Daoy (cell line): ENCODE data around the gene SHISA2. TPM values are rescaled to one million over a fixed set of nuclear protein-coding genes. Genes with fewer than 3 reads are reported as not detected.
A peak's percentile ranks its signal among the peaks of the same experiment; 100 is the strongest.
"Not testable (repeated sequence)": the region's sequence is repeated elsewhere in the genome, so short reads cannot be mapped to it uniquely, and the experiment has no call there.

Source experiments
- DNase-seq: peaks from one replicate; pipeline ENCODE4 v3.0.0-alpha.2; 2015; ENCODE audit warnings: low read depth
- total RNA-seq: library from RNA; depleted of rRNA; stranded (reverse); fragments of >200 nt; shearing (Covaris generic); gene quantifications from 2 replicates; pipeline ENCODE4 v1.2.3, GENCODE V29; 2014; rRNA removed

SHISA2 gene
- 100 and 138 TPM in 2 replicates for total RNA-seq

DNA sequence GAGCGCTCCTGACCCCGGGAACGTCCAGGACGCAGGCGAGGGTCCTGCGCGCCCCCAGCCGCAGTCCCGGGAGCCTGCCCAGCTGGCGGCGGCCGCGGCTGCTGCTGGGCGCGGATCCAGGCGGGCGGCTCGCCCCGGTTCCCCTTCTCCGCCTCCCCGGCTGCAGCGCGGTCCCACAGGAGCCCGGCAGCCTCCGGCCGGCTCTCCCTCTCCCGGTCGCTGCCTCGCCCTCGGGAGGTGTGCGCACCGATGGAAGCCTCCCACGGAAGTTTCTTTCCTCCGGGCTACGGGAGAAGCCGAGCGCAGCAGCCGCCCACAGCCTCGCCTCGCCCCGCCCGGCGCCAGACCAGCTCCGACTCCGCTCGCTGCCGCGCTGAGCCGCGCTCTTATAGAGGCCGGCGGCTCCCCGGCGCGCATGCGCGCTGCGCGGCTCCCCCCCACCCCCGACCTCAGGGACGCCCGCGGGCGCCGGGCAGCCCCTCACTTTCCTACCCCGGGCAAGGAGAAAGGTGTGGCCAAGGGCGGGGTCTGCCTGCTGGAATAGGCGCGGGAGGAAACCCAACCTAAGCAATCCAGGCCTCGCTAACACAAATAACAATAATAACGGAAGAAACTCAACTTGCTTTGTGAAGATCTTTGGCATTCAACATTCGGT lies at the start of gene SHISA2:
TSS of gene SHISA2 (minus strand) at position 360 of the 655 bp plus-strand sequence. CDS start 1,041 bp downstream, outside the sequence.
- DNase-seq, result peak; percentile 72

DNA sequence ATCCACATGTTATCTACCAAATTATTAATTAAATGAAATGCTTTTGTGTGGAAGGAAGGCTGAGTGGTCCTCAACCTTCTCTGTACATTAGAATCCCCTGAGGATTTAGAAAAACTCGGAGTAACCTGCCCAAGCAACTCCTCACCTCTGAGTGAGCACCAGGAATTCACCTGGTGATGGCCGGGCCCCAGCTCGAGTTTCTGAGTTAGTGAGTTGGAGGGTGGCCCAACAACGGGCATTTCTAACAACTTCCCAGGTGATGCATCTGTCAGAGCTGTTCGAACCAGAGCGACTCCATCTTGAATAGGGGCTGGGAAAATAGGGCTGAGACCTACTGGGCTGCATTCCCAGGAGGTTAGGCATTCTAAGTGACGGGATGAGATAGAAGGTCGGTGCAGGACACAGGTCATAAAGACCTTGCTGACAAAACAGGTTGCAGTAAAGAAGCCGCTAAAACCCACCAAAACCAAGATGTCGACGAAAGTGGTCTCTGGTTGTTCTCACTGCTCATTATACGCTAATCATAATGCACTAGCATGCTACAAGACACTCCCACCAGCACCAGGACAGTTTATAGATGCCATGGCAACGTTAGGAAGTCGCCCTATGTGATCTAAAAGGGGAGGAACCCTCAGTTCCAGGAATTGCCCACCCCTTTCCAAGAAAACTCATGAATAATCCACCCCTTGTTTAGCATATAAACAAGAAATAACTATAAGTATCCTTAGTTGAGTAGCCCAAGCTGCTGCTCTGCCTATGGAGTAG lies 44.2 kb upstream of the SHISA2 start:
- no peak for DNase-seq

DNA sequence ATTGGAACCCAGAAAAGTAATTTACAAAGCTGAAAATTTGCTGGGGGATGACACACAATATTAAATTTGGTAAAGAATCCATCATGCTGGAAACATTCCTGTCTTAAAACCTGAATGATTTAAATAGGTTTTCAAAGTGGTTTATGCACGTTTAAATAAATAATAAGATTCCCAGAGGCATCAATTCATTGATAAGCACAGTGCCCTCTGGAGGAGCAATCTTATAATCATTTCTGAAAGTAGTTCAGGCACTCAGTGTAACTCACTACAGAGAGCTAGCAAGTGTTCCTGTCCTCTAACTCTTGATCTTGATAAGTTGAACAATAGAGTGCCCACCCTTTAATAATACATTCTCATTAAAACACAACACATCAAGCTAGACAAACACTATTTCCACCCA lies 43.5 kb upstream of the SHISA2 start:
- DNase-seq, result no peak

DNA sequence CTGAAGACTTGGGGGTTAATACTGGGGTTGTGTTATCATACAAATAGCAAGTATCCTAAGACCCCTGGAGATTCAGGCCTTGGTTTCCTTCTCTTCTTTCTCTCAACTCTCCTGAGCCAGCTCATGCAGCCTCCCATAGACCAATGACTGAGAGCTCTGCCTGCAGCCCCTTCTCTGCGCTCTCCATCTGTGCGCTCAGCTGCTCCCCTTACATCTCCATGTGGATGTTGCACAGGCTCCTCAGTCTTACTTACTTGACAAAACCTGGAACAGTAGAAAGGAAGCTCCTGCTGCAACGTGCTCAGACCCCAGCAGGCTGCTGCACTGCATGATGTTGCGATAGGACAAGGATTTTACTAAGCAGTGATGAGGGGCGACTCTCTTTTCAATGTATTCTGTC lies 25.0 kb upstream of the SHISA2 start:
- DNase-seq, result not testable (repeated sequence)

DNA sequence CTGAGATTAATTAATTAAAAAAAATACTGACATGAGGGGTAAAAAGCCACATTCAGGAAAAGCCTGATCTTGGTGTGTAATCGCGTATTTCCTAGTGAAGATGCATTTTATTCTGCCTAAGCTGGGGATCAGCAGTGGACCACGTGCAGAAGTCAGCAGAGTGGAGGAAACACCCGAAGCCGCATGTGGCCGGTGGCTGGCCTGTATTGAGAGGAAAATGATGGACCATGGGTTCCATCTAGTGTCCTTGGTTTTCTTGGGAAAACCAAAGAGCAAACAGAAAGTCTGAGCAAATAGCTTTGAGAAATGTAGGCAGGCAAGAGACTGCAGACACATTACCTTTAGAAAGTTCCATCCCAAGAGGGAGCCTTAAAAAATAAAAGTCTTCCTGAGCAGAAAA lies 23.7 kb upstream of the SHISA2 start:
- DNase-seq, result peak; percentile 13

DNA sequence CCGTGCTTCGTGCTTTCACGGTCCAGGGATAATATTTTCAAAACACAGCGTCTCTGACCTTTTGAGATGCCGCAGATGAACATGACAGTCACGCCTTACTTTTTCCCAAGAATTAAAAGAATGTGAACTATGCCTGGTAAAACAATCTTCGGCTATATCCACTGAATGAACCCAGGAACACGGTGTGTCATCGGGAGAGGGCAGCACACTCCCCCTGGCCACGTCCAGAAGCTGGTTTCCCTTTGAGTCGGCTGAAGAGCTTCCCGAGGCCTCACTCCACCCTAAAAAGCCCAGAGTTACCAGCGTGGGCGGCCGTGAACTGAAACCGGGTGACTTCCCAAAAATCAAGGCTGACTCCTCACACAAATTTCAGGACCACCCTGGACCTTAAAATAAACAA lies 22.9 kb upstream of the SHISA2 start:
- peak; percentile 69 for DNase-seq

DNA sequence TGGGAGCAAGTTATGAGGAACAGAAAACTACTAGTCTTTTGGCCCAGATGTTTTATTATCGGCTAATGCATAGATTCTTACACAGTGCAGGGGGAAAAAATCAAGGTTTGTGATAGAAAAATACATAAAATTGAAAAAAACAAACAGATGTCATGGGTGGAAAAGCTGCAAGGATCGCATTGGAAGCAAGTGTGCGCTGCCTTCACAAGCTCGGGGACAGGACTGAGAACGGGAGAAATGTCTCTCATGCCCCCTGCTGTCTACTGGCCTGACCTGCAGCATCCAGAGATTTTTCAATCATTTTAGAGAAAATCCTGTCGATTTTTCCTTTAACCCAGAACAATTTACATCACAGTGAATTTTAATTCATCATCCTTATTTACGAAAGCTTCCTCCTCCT lies 20.5 kb upstream of the SHISA2 start:
- DNase-seq, result not testable (repeated sequence)

DNA sequence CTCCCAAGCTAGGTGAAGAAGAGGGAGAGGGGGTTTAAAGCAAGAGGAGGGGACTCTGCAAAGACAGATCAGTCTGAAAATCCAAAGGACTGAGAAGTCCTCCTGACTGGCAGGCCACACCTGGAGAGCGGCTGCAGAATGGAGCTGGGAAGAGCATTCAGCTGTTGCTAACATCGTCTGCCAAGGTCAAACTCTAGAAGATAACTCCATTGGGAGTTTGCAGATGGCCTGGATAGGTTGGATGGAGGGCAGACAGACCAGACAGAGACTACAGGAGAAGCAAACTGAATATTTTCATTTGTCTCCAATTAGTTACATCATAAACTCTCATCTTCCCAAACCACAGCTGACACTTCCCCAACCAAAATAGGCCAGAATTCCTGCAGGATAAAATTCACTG lies 19.9 kb upstream of the SHISA2 start:
- no peak for DNase-seq

DNA sequence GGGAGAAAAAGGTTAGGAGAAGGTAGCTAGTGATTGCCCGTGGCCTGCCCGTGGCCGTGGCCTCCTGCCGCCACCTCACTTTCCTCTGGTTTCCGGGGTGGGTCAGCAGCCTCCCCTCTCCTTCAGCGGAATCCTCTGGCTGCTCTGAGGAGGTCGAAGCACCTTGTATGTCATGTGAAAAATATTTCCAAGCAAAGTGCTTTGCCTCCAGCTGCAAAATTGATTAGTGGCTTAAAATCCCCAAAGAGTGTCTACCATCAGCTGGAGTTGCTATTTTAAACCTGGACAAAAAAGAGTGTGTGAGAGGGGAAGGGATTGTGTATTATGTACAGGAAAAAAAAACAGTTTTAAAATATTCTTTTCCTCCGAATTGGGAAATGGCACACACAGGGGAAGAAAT lies 17.8 kb upstream of the SHISA2 start:
- DNase-seq, result not testable (repeated sequence)

DNA sequence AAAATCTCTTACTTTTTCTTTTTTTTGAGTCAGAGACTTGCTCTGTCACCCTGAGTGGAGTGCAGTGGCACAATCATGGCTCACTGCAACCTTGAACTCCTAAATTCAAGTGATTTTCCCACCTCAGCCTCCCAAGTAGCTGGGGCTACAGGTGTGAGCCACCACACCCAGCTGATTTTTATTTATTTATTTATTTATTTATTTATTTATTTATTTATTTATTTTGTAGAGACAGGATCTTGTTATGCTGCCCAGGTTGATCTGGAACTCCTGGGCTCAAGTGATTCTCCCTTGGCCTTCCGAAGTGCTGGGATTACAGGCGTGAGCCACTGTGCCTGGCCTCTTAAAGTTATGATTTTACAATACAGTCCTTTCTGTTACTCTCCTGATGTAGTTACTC lies 16.6 kb upstream of the SHISA2 start:
- DNase-seq, result not testable (repeated sequence)

DNA sequence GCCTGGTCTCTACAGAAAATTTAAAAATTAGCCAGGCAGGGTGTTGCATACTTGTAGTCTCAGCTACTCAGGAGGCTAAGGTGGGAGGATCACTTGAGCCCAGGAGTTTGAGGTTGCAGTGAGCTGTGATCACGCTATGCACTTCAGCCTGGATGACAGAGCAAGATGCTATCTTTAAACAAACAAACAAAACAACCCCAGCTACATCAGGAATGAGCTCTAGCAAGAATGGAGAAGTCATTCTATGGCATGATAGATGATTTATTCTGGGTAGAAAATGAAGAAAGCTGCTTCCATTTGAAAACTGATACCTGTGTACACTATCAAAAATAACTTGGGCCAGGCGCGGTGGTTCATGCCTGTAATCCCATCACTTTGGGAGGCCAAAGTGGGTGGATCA lies 15.8 kb upstream of the SHISA2 start:
- DNase-seq, result peak; percentile 9

DNA sequence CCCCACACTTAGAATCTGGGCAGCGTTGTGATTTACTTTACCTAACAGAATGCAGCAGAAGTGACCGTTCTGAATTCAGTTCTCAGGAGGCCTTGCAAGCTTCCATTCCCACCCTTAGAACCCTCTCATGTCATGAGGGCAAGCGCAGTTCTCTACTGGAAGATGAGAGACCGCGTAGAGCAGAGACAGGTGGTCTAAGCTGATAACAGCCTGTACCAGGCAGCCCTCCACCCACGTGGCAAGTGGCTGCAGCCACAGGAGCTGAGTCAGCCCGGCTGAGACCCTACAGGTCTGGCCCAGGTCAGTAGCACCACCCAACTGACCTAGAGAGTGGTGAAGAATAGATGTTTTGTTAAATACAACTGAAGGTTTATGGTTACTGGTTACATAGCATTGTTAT lies 14.7 kb upstream of the SHISA2 start:
- not testable (repeated sequence) for DNase-seq

DNA sequence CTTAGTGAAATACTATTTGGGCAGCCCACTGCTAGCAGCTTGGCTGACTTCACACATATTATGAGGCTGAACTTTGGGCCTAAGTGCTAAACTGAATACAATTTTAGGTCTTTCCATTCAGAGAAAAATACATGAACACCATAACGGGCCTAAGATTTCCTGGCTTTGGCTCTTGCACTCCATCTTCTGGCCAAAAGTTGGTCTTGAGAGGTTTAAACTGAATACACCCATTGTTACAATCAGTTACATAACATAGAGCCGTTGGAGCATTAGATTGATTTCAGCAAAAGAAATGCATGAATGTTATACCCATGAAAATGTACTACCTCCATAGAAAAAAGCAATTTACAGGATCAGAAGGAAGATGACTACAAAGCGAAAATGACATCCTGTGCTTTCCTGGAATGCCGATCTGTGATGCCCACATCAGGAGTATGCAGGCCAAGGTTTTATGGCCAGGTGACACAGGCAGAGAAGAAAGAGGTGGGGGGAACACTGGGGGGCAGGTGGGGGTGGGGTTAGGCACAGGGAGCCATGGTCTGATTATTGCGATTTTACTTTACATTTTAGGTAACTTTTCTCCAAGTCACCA lies 11.1 kb upstream of the SHISA2 start:
- peak; percentile 58 for DNase-seq

DNA sequence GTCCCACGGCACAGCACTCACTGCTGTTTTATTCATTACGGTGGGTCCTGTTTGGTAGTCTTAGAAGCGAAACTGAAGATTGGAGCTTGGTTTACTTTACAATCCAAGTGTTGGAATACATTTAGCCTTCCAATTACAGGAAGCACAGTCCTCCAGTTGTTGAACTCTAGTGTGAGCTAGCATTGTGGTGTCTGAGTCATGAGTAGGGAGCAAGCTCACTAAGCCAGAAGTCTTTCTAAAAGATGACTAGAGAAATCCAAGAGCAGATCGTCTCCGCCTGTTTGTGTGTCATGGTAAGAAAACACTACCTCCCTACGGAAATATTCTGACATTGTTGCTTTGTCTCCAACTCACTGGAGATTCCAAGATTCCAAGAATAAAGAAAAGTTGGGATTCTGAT lies 10.1 kb upstream of the SHISA2 start:
- DNase-seq, result peak; percentile 89

DNA sequence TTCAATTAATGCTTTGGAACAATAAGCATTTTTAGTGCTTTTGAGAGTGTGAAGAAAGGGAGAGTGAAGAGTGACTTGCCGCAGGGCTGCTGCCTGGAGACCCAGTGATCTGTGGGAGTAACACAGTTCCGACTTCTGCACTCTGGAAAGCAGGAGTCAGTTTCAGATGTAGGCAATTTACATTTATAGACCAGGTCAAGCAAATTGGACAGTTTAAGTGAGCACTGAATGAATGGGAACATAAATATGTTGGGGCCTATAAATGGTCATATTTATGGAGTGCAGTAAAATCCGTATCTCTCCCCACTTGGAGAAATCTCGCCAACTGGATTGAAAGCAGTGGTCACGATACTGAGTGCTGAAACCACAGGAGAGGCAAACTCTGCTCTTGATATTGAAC lies 9.4 kb upstream of the SHISA2 start:
- no peak for DNase-seq

DNA sequence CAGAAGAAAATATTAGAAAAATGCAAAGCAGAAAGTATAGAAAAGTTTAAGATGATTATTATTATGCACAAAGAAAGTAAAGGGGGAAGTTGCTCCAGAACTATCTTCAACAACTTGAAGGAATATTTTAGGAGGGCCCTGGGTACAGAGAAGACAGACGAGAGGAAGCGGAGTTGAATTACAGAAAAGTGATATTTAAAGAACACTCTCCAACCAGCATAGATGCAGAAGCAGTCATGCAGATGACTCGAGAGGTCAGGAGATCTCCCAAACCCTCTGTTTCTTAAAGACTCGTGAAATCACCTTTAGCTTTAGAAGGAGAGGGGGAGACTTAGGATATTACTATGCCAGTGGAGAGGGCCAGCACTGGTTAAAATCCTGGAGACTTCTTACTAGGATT lies 8.5 kb upstream of the SHISA2 start:
- DNase-seq, result no peak

DNA sequence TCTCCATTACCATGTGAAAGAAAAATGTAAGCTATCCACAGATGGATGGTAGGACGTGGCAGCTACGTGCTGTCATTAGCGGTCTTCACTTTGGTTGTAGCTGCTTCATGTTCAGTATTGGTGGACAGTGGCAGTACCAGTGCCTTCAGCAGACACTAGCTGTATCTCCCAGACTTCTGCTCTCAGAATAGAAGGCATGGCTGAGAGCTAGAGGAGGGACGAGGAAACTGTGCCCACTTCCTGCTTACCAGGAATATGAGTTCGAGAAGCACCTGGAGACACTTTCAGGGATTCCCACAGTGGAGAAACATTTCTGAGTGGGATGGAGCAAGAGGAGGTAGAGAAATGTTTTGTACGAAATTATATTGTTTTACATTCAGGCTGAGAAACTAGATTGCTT lies 6.9 kb upstream of the SHISA2 start:
- no peak for DNase-seq

DNA sequence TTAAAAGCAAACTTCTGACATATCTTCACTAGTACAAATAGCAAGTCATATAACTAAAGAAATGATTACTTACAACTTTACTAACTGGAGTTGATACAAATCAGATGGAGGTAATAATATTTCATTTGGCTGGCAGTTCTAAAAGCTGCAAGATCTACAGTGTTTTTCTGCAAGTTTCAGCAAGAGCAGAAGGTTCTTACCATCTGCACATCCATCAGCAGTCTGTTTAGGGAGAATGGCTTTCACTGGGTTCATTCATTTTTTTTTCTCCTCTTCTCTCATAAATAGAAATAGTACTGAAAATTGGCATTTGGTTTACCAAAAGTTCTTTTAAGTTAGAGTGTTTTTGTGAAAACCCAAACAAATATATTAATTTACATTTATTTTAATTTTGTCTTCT lies 3.1 kb upstream of the SHISA2 start:
- DNase-seq, result no peak

DNA sequence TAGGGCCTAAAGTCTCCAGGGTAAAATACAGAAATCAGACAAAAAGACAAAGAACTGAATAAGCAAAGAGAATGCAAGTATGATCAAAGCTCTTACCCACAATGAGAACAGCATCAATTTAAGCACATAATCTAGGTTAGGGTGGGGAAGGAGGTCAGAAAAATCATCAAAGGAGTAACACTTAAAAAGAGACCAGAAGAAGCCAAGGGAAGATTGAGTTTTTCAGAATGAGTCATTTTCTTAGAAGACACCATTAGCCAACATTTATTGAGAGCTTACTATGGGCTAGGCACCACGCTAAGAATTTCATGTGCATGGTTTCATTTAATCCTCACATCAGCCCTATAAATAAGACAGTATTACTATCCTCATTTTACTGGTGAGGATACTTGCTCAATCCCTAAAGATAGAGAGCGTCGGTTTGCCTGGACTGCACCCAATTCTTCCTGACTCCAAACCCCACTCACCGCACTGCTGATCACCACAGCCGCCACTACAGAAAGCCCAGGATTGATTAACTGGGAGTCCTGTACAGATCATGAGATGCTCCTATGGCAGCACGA lies 1.7 kb upstream of the SHISA2 start:
- no peak for DNase-seq

DNA sequence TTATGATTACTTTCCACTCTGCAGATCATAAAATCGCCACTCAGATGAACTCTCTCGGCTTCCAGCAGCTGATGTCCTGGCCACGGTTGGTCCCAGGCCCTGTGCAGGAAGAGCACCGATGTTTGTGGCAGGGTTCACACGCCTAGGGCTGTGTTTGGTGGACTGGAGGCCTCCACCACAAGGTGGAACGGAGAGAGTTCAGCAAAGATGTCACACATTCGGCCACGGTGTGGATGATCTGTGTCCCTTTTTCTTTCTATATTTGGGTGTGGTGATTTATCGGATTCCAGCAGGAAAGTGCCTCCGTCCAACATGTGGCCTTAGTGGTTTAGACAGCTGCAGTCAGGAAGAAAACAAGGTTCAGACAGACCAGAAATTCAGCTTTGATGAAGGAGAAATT lies 521 bp upstream of the SHISA2 start:
- DNase-seq, result no peak

DNA sequence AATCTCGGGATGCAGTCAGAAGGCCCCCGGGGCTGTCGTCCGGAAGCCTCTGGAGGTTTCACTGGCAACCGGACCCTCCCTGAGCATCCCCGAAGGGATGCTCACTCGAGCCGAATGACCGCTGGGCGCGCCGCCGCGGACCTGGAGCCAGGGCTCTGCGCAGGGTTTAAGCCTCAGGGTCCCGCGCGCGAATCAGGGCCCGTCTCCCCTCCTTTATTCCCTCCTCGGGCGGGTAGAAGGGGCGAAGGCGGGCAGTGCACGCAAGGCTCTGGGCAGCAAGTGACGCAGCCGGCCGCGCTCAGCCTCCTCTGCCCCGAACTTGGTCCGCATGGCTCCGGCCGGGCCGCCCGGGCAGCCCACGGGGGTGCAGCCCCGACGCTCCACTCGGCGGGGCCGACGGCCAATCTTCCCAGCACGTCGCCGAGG lies 572 bp downstream of the SHISA2 start:
- peak; percentile 23 for DNase-seq

DNA sequence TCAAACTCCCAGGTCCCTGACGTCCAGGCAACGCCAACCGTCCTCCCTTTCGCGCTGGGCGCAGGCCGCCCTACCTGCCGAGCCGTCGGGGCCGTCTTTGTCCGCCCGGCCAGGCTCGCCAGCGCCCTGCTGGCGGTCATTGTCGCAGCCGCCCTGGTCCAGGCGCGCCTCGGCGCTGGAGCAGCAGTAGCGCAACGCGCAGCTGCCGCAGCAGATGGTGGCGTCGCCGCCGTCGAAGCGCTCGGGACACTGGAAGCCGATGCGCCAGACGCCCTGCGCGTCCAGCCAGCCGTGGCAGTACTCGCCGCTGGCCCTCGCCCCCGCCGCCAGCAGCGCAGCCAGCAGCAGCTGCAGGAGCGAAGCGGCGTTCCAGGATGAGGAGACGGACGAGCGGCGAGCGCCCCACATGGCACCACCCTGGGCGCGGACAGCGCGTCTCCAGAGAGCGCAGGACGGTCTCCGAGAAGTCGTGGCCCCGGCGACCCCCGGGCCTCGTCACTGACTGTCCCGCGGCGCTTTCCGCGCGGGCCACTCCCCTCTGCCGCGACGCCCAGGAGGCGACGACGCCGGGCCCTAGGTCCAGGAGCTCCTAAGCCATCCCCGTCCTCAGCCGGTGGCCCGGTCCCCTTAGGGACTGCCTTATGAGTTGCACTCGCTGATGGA lies 1.1 kb downstream of the SHISA2 start:
- DNase-seq, result peak; percentile 50
